Measurements from ENCODE around the gene KRT75. TPM values are rescaled to one million over a fixed set of nuclear protein-coding genes. Genes with fewer than 3 reads are reported as not detected.

Gene KRT75
- total and polyA plus RNA-seq, 2 of the 4 experiments (the other 2 are of a cell fraction) = not detected

- H3K56ac ChIP-seq (ENCODE audit: extremely low read depth, insufficient read depth, low read length) = no peak overlapping the region
- H3K9me1 ChIP-seq (ENCODE audit: insufficient read depth, low read length) = no peaks in the 10 kb centered on the region
- no peak overlapping the region for H2BK15ac ChIP-seq (ENCODE audit: low read depth, low read length)
- no peak overlapping the region for H3K23ac ChIP-seq (ENCODE audit: low read depth, low read length)
- H2AK5ac ChIP-seq (ENCODE audit: low read depth, low read length) = no peak overlapping the region
- dilution Hi-C loops (cut with HindIII; ENCODE audit: low sequenced_read_pairs, unreplicated experiment) = no loop called here
- intact Hi-C loops (cut with micrococcal nuclease) = no loop called here
- H3K36me3 ChIP-seq (ENCODE audit: control insufficient read depth, insufficient read depth, low read length) = no peaks in the 10 kb centered on the region
- H2BK120ac ChIP-seq (ENCODE audit: low read depth, low read length) = no peak overlapping the region
- H4K20me1 ChIP-seq (ENCODE audit: insufficient read depth, low read length) = no peaks in the 10 kb centered on the region
- TF ChIP-seq, protein P1, sequence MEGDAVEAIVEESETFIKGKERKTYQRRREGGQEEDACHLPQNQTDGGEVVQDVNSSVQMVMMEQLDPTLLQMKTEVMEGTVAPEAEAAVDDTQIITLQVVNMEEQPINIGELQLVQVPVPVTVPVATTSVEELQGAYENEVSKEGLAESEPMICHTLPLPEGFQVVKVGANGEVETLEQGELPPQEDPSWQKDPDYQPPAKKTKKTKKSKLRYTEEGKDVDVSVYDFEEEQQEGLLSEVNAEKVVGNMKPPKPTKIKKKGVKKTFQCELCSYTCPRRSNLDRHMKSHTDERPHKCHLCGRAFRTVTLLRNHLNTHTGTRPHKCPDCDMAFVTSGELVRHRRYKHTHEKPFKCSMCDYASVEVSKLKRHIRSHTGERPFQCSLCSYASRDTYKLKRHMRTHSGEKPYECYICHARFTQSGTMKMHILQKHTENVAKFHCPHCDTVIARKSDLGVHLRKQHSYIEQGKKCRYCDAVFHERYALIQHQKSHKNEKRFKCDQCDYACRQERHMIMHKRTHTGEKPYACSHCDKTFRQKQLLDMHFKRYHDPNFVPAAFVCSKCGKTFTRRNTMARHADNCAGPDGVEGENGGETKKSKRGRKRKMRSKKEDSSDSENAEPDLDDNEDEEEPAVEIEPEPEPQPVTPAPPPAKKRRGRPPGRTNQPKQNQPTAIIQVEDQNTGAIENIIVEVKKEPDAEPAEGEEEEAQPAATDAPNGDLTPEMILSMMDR (conservative IDR thresholded peaks at IDR 0.05; ENCODE audit: low read depth, low read length) = no peak
- TF ChIP-seq RCOR1 (IDR thresholded peaks at IDR 0.05; ENCODE audit: insufficient replicate concordance, low read length) = no peak
- TF ChIP-seq MAZ (IDR thresholded peaks at IDR 0.05; ENCODE audit: borderline replicate concordance, low read depth, low read length) = no peak
- no peak for TF ChIP-seq MAFK (IDR thresholded peaks at IDR 0.05; ENCODE audit: low read depth, low read length)
- TF ChIP-seq BHLHE40 (IDR thresholded peaks at IDR 0.05; ENCODE audit: low read depth, low read length) = no peak
- no peak for TF ChIP-seq CHD1 (IDR thresholded peaks at IDR 0.05; ENCODE audit: low read depth, low read length)
- TF ChIP-seq, protein P2, sequence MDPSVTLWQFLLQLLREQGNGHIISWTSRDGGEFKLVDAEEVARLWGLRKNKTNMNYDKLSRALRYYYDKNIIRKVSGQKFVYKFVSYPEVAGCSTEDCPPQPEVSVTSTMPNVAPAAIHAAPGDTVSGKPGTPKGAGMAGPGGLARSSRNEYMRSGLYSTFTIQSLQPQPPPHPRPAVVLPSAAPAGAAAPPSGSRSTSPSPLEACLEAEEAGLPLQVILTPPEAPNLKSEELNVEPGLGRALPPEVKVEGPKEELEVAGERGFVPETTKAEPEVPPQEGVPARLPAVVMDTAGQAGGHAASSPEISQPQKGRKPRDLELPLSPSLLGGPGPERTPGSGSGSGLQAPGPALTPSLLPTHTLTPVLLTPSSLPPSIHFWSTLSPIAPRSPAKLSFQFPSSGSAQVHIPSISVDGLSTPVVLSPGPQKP (IDR thresholded peaks at IDR 0.05; ENCODE audit: borderline replicate concordance, low read depth, low read length) = no peak
- TF ChIP-seq POLR2A (IDR thresholded peaks at IDR 0.05; ENCODE audit: low read depth, low read length) = no peak
- TF ChIP-seq CEBPB (IDR thresholded peaks at IDR 0.05; ENCODE audit: low read depth, low read length) = no peak
- TF ChIP-seq SMC3 (IDR thresholded peaks at IDR 0.05; ENCODE audit: low read depth, low read length) = no peak
- TF ChIP-seq, protein P3, sequence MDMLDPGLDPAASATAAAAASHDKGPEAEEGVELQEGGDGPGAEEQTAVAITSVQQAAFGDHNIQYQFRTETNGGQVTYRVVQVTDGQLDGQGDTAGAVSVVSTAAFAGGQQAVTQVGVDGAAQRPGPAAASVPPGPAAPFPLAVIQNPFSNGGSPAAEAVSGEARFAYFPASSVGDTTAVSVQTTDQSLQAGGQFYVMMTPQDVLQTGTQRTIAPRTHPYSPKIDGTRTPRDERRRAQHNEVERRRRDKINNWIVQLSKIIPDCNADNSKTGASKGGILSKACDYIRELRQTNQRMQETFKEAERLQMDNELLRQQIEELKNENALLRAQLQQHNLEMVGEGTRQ (IDR thresholded peaks at IDR 0.05; ENCODE audit: low read depth, low read length) = no peak
- TF ChIP-seq NFE2L2 (IDR thresholded peaks at IDR 0.05; ENCODE audit: low read depth, low read length) = no peak
- TF ChIP-seq MXI1 (IDR thresholded peaks at IDR 0.05; ENCODE audit: borderline replicate concordance, low read depth, low read length) = no peak
- no peak for TF ChIP-seq FOS (IDR thresholded peaks at IDR 0.05; ENCODE audit: low read depth, low read length)
- TF ChIP-seq RFX5 (IDR thresholded peaks at IDR 0.05; ENCODE audit: low read depth, low read length) = no peak
- TF ChIP-seq RAD21 (IDR thresholded peaks at IDR 0.05; ENCODE audit: low read length) = no peak
- WGBS, 2 experiments (ENCODE audit: extremely low coverage in 2 of 2, insufficient read length in 1 of 2) = no CpG with 5 or more reads among the region's 2 CpGs
- H3K4ac ChIP-seq (ENCODE audit: low read depth, low read length) = no peak overlapping the region
- no peaks in the 10 kb centered on the region for H3K79me1 ChIP-seq (ENCODE audit: low read depth in 1 of 2, low read length in 2 of 2)
- H3K27me3 ChIP-seq (ENCODE audit: control insufficient read depth, insufficient read depth, low read length) = peaks cover 53% of the 10 kb centered on the region
- no peak overlapping the region for H2AFZ ChIP-seq (replicated peaks; ENCODE audit: low read length, poor library complexity)
- H4K5ac ChIP-seq (ENCODE audit: low read depth, low read length) = no peak overlapping the region
- in situ Hi-C loops (cut with MboI; ENCODE audit: low sequenced_read_pairs) = no loop called here
- no peak overlapping the region for H4K8ac ChIP-seq (ENCODE audit: low read depth in 2 of 2, low read length in 2 of 2)
- no peak overlapping the region for H3K18ac ChIP-seq (ENCODE audit: low read depth, low read length)
- ATAC-seq (ENCODE audit: low read depth) = no peak
- H3K14ac ChIP-seq (replicated peaks; ENCODE audit: low read depth, low read length) = no peak overlapping the region
- H2BK20ac ChIP-seq (ENCODE audit: low read depth, low read length) = no peak overlapping the region
- H3K9me3 ChIP-seq (ENCODE audit: control insufficient read depth, insufficient read depth, low read length) = no peaks in the 10 kb centered on the region
- H2AK9ac ChIP-seq (replicated peaks; ENCODE audit: low read depth, low read length, poor library complexity) = no peak overlapping the region
- H3K4me3 ChIP-seq (ENCODE audit: insufficient read depth, low read depth, low read length) = no peak overlapping the region
- POLR2A ChIA-PET (ENCODE audit: unreplicated experiment) = no interaction called here
- no peak overlapping the region for H3K27ac ChIP-seq (ENCODE audit: insufficient read depth, low read length)
- no TSS peak for BruUV-seq (replicated peaks)
- H3K9ac ChIP-seq (ENCODE audit: low read depth, low read length) = no peak overlapping the region
- H4K91ac ChIP-seq (ENCODE audit: insufficient read depth, low read depth, low read length) = no peak overlapping the region
- CTCF ChIA-PET = no interaction called here
- DNase-seq = no peak
- H3K4me1 ChIP-seq (ENCODE audit: control insufficient read depth, insufficient read depth, low read length) = no peaks in the 10 kb centered on the region
- H3K4me2 ChIP-seq (ENCODE audit: low read depth, low read length) = no peak overlapping the region
- no peak overlapping the region for H2BK5ac ChIP-seq (ENCODE audit: low read depth, low read length, poor library complexity, severe bottlenecking)
Observed at GRCh38 chr12:52382854-52383253, 51.3 kb downstream of the KRT75 start.

Measured in IMR-90 (cell line).